Effector CD8-positive, alpha-beta T cell (primary cell): ENCODE measurements around the gene DRAP1.
A peak's percentile ranks its signal among the peaks of the same experiment; 100 is the strongest.

Experiments used
- DNase-seq: peaks from one replicate; lab custom pipeline; 2025; lab: John Stamatoyannopoulos, UW

Gene DRAP1

GRCh38 chr11:65961267-65962140 lies 42.3 kb downstream of the DRAP1 start, which contains the start of gene SART1:
Gene SART1 (plus strand): TSS chr11:65961734. CDS start chr11:65961781, 47 bp downstream.
- DNase-seq = peak; percentile 95

GRCh38 chr11:65962141-65962564 lies 42.9 kb downstream of the DRAP1 start:
- no peak for DNase-seq

- no peak for DNase-seq
Observed at GRCh38 chr11:65964906-65965305, 45.7 kb downstream of the DRAP1 start.

- DNase-seq = no peak
Observed at GRCh38 chr11:65965986-65966762, 46.9 kb downstream of the DRAP1 start.

GRCh38 chr11:65967329-65967934 lies 48.2 kb downstream of the DRAP1 start:
- DNase-seq = no peak

- DNase-seq = no peak
Observed at GRCh38 chr11:65968600-65969482, 49.6 kb downstream of the DRAP1 start.
